ENCODE measurements around the gene MTX1. TPM values are rescaled to one million over a fixed set of nuclear protein-coding genes. Genes with fewer than 3 reads are reported as not detected.

The MTX1 gene
- total and polyA plus RNA-seq, 9 of the 15 experiments (the other 6 are each of a cell fraction or from before 2014, with no cell fraction given), result 29.1 to 98.4 (median 66.9) TPM

DNA sequence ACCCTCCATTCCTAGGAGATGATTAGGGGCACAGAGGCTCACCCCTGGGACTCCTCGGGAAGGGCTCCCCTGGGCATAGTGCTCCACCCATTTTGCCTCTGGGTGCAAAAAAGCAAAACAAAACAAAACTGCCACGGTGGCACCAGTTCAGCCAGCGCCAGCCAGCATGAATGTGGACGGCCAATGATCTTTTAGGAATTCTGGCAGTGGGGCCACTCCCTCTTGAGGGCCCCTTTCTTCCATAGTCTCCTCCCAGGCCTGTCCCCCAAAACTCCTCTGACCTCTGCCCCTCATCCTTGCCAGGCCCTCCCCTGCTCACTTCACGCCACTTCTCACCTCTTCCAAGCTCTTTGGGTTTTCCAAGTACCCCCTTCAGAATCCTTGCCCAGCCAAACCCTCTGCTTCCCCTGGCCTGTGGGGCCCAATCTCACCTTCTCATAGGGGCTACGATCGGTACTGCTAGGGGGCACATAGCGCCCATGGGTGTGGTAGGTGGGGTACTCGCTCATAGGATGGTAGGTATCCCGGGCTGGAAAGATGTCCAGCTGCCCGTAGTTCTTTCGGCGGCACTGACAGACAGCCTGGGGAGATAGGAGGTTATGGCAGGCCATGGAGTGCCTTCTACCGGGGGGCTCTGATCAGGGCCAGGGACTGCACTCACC lies 21.6 kb upstream of the MTX1 start (continued):
- TF ChIP-seq ZNF717 (CRISPR knock-in tag; IDR thresholded peaks at IDR 0.05) (no peak), BRF1 (IDR thresholded peaks at IDR 0.05; ENCODE audit: borderline replicate concordance, extremely low read depth, insufficient read length) (no peak), SPI1 (IDR thresholded peaks at IDR 0.05; ENCODE audit: borderline replicate concordance, low read depth, low read length) (no peak), SOX6 (IDR thresholded peaks at IDR 0.05) (no peak), BRD4 (IDR thresholded peaks at IDR 0.05) (no peak), BRCA1 (IDR thresholded peaks at IDR 0.05) (no peak), BRCA1 (CRISPR knock-in tag; IDR thresholded peaks at IDR 0.05) (no peak)
- TF ChIP-seq, protein P1, sequence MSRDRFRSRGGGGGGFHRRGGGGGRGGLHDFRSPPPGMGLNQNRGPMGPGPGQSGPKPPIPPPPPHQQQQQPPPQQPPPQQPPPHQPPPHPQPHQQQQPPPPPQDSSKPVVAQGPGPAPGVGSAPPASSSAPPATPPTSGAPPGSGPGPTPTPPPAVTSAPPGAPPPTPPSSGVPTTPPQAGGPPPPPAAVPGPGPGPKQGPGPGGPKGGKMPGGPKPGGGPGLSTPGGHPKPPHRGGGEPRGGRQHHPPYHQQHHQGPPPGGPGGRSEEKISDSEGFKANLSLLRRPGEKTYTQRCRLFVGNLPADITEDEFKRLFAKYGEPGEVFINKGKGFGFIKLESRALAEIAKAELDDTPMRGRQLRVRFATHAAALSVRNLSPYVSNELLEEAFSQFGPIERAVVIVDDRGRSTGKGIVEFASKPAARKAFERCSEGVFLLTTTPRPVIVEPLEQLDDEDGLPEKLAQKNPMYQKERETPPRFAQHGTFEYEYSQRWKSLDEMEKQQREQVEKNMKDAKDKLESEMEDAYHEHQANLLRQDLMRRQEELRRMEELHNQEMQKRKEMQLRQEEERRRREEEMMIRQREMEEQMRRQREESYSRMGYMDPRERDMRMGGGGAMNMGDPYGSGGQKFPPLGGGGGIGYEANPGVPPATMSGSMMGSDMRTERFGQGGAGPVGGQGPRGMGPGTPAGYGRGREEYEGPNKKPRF (IDR thresholded peaks at IDR 0.05; ENCODE audit: low read depth, low read length), result no peak
- TF ChIP-seq, protein P2, sequence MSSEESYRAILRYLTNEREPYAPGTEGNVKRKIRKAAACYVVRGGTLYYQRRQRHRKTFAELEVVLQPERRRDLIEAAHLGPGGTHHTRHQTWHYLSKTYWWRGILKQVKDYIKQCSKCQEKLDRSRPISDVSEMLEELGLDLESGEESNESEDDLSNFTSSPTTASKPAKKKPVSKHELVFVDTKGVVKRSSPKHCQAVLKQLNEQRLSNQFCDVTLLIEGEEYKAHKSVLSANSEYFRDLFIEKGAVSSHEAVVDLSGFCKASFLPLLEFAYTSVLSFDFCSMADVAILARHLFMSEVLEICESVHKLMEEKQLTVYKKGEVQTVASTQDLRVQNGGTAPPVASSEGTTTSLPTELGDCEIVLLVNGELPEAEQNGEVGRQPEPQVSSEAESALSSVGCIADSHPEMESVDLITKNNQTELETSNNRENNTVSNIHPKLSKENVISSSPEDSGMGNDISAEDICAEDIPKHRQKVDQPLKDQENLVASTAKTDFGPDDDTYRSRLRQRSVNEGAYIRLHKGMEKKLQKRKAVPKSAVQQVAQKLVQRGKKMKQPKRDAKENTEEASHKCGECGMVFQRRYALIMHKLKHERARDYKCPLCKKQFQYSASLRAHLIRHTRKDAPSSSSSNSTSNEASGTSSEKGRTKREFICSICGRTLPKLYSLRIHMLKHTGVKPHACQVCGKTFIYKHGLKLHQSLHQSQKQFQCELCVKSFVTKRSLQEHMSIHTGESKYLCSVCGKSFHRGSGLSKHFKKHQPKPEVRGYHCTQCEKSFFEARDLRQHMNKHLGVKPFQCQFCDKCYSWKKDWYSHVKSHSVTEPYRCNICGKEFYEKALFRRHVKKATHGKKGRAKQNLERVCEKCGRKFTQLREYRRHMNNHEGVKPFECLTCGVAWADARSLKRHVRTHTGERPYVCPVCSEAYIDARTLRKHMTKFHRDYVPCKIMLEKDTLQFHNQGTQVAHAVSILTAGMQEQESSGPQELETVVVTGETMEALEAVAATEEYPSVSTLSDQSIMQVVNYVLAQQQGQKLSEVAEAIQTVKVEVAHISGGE (CRISPR knock-in tag; IDR thresholded peaks at IDR 0.05), result no peak
- TF ChIP-seq, protein P3, sequence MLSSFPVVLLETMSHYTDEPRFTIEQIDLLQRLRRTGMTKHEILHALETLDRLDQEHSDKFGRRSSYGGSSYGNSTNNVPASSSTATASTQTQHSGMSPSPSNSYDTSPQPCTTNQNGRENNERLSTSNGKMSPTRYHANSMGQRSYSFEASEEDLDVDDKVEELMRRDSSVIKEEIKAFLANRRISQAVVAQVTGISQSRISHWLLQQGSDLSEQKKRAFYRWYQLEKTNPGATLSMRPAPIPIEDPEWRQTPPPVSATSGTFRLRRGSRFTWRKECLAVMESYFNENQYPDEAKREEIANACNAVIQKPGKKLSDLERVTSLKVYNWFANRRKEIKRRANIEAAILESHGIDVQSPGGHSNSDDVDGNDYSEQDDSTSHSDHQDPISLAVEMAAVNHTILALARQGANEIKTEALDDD (IDR thresholded peaks at IDR 0.05), result no peak
- TF ChIP-seq, protein P4, sequence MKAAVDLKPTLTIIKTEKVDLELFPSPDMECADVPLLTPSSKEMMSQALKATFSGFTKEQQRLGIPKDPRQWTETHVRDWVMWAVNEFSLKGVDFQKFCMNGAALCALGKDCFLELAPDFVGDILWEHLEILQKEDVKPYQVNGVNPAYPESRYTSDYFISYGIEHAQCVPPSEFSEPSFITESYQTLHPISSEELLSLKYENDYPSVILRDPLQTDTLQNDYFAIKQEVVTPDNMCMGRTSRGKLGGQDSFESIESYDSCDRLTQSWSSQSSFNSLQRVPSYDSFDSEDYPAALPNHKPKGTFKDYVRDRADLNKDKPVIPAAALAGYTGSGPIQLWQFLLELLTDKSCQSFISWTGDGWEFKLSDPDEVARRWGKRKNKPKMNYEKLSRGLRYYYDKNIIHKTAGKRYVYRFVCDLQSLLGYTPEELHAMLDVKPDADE (conservative IDR thresholded peaks at IDR 0.05; ENCODE audit: control insufficient read depth, low read depth, low read length), result no peak

All from K562 (cell line).